ENCODE data around the gene LRIG2.

LRIG2 gene

DNA sequence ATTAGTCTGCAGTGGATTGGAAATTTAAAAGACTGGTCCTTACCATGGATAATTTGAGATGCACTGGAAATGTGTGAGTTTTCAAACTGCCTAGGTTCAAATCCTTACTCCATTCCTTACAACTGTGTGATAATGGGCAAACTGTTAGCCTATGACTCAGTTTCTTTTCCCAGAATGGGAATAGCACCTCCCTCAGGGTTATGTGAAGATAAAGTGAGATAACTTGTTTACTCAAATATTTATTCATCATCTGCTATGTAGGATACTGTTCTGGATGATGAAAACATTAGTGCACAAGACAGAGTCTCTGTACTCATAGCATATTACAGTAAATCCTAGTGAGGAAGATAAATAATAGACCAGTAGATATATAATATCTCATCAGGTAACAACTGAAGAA, 28.6 kb downstream of the LRIG2 start:
- TF ChIP-seq, protein P1, sequence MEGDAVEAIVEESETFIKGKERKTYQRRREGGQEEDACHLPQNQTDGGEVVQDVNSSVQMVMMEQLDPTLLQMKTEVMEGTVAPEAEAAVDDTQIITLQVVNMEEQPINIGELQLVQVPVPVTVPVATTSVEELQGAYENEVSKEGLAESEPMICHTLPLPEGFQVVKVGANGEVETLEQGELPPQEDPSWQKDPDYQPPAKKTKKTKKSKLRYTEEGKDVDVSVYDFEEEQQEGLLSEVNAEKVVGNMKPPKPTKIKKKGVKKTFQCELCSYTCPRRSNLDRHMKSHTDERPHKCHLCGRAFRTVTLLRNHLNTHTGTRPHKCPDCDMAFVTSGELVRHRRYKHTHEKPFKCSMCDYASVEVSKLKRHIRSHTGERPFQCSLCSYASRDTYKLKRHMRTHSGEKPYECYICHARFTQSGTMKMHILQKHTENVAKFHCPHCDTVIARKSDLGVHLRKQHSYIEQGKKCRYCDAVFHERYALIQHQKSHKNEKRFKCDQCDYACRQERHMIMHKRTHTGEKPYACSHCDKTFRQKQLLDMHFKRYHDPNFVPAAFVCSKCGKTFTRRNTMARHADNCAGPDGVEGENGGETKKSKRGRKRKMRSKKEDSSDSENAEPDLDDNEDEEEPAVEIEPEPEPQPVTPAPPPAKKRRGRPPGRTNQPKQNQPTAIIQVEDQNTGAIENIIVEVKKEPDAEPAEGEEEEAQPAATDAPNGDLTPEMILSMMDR (IDR thresholded peaks at IDR 0.05): no peak

DNA sequence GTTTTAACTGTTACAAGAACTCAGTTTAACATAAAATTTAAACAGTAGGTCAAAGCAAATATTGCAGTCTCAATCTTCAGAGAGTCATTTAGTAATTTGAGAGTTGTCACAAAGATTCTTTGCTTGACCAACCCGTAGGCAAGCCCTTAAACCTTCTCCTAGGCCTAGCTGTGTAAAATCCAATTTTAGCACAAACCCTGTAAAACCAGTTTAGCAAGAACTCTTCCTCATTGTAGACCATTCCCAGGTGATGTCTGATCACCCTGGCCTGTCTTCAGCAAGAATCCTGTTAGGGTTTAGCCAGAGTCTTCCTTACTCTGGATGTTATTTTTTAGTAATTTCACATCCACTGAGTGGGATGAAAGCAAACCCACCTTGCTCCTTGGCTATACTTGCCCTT, 30.1 kb downstream of the LRIG2 start:
- TF ChIP-seq, protein P1 (IDR thresholded peaks at IDR 0.05): no peak

DNA sequence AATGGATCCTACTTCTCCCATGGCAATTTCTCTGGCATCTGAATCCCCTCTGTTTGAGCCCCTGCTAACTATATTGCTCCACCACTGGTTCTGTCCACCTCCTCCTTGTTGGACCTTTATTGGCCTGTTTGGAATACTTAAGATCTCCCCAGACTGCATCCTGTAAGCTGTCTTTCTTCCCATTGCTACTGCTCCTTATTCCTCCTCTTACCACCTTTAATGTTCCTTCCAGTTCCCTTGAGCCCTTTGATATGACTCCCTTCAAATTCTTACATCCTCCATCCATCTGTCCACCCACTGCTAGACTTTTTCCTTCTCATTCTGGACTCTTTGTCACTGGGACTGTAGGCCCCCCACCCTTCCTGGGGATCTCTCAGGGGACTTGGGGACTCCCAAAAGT, 31.0 kb downstream of the LRIG2 start:
- TF ChIP-seq, protein P1 (IDR thresholded peaks at IDR 0.05): no peak

DNA sequence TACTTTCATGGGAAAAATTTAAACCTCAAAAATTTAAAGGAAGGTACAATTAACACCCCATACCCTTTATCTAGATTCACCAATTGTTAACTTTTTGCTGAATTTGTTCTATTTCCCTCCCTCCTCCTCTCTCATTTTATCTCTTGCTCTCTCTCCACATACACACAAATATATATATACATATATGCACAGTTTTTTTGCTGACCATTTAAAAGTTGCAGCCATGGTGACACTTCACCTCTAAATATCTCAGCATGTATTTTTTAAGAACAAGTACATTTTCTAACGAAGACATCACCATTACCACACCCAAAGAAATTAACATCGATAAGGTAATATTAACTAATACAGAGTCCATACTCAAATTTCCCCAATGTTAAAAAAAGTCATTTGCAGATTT, 33.9 kb downstream of the LRIG2 start:
- TF ChIP-seq, protein P1 (IDR thresholded peaks at IDR 0.05): no peak

DNA sequence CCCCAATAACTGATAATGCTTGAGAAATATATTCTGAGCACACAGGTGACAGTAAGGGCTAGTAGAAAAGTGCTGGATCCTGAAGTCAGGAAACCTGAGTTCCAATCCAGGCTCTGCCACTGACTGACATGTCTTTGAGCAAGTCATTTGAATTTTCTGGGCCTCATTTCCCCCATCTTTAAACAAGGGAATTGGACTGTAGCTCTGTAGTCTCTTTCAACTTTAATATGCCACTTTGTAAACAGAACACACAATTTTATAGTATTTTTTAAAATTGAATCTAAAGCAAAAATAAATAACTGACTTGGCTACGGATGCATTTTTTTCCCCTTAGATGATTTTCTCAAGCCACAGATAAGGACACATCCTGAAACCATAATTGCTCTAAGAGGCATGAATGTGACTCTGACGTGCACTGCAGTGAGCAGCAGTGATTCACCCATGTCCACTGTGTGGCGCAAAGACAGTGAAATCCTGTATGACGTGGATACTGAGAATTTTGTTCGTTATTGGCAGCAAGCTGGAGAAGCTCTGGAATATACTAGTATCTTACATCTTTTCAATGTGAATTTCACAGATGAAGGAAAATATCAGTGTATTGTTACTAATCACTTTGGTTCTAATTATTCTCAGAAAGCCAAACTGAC, 37.0 kb downstream of the LRIG2 start:
- TF ChIP-seq, protein P1 (IDR thresholded peaks at IDR 0.05): peak; percentile 80

DNA sequence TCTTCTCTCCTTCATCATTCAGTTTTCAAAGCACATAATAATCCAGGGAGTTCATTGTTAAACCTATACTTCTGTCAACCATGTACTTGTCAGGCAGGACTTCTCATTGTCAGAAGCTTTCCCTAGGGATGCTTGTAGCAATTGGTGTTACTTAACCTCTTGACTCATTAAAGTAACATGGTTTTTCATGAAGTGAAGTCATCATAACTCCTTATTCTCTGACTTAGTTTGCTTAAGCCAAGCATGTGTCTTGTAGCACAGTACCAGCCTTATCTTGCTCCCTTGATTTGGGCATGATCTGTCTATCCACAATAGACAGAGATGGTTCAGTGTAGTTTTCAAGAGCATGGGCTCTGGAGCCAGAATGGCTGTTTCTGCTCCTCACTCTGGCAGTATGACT, 45.3 kb downstream of the LRIG2 start:
- TF ChIP-seq, protein P1 (IDR thresholded peaks at IDR 0.05): no peak

DNA sequence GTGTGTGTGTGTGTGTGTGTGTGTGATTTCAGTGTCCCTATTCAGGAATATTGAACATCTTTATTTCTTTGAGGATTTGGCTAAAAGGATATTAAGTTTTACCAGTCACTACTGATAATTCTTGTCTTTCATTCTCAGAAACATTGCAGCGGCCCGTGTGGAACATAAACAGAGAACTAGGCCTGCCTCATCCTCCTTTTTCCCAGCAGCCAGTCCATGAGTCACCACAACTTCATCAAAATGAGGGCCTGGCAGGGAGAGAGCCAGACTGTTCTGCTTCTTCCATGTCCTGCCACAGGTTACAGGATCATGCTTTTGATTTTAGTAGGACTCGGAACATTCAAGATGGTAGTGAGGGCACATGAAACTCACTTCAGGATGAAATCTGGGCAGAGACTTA, 50.7 kb downstream of the LRIG2 start:
- TF ChIP-seq, protein P1 (IDR thresholded peaks at IDR 0.05): no peak

DNA sequence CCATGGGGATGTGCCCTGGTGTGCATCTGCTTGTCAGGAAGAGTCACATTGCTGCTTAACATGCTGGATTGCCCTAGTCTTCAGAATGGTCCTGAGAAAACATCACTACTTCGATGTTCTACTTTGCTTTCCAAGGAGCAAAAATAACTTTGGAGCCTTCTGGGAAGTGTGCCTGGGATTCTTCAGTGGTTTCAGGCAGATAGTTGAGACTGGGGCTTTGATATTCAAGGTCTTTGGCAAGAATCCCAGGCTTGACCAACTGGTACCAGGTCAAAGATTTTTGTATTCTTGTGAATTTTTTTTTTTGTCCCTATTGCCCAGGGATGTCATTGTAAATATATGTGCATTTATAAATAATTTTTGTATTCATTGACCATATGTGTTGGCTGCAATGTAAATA, 51.4 kb downstream of the LRIG2 start:
- TF ChIP-seq, protein P1 (IDR thresholded peaks at IDR 0.05): no peak

All from LNCAP (cell line).